GM12878 (cell line): ENCODE measurements around the gene DRC1. TPM values are rescaled to one million over a fixed set of nuclear protein-coding genes. Genes with fewer than 3 reads are reported as not detected.

Experiments
- ATAC-seq: fragments of 200-7000 bp; cut with Tn5 transposase; 3 replicates; pipeline ENCODE4 v1.9.1; 2020; ENCODE audit warnings: mild to moderate bottlenecking, moderate library complexity
- BruUV-seq: library from RNA; stranded (reverse); fragments of 400-500 nt; replicated peaks from 2 replicates; lab custom pipeline; 2021; lab: Mats Ljungman, UMichigan
- CTCF ChIA-PET: fragments of 300-600 bp; sonication (Branson Sonifier 250); formaldehyde crosslinking; extraction: SDS; loops from one replicate; lab custom pipeline; 2021; ENCODE audit warnings: inconsistent platforms; lab: Yijun Ruan, JAX
- POLR2A ChIA-PET: fragments of 350-600 bp; formaldehyde crosslinking; extraction: SDS; loops from one replicate; lab custom pipeline; 2021; ENCODE audit warnings: inconsistent platforms; lab: Charles Lee
- RAD21 ChIA-PET: fragments of 300-600 bp; sonication (Branson Sonifier 250); formaldehyde crosslinking; loops from one replicate; lab custom pipeline; 2023; ENCODE audit warnings: antibody characterized with exemption; ENCODE audit not compliant: unreplicated experiment; lab: Charles Lee
- SMC1A ChIA-PET: fragments of 300-600 bp; sonication (Branson Sonifier 250); formaldehyde crosslinking; loops from one replicate; lab custom pipeline; 2023; ENCODE audit not compliant: unreplicated experiment, uncharacterized antibody; lab: Charles Lee
- DNase-seq: peaks from one replicate; pipeline ENCODE4 v3.0.0-alpha.2; 2011; ENCODE audit warnings: low read depth, low spot score
- FAIRE-seq: peaks from 3 replicates; lab custom pipeline; 2011; peaks lifted over from hg19 to GRCh38; lab: Jason Lieb, UNC
- H2AFZ ChIP-seq: 2 replicates; pipeline ENCODE4 v1.6.0; 2011; ENCODE audit warnings: low read depth, low read length, control low read depth; ENCODE audit not compliant: control insufficient read depth
- H3K27ac ChIP-seq: 2 replicates; pipeline ENCODE4 v1.5.1; 2011; ENCODE audit warnings: control low read depth; ENCODE audit not compliant: control insufficient read depth, insufficient read depth
- H3K27me3 ChIP-seq, 2 experiments: replicated peaks in 1 of 2; 2 replicates each; pipeline versions ENCODE4 v1.6.0 to v1.6.1; 2011; ENCODE audit warnings: low read length in 1 of 2; ENCODE audit not compliant: control insufficient read depth in 2 of 2, insufficient read depth in 2 of 2
- H3K36me3 ChIP-seq, 2 experiments: 2 replicates each; pipeline ENCODE4 v1.5.1; 2011; ENCODE audit warnings: low read length in 1 of 2; ENCODE audit not compliant: control insufficient read depth in 2 of 2, insufficient read depth in 2 of 2
- H3K4me1 ChIP-seq: 2 replicates; pipeline ENCODE4 v1.6.1; 2011; ENCODE audit warnings: mild to moderate bottlenecking, low read length, moderate library complexity, mixed read lengths; ENCODE audit not compliant: control insufficient read depth, insufficient read depth
- H3K4me2 ChIP-seq: 2 replicates; pipeline ENCODE4 v1.6.0; 2011; ENCODE audit warnings: control low read depth; ENCODE audit not compliant: control insufficient read depth, insufficient read depth
- H3K4me3 ChIP-seq: fragments of 200-600 bp; sonication (generic); 2 replicates; pipeline ENCODE4 v1.5.1; 2016
- H3K79me2 ChIP-seq: 2 replicates; pipeline ENCODE4 v1.6.0; 2011; ENCODE audit warnings: low read length; ENCODE audit not compliant: control insufficient read depth, insufficient read depth
- H3K9ac ChIP-seq: 2 replicates; pipeline ENCODE4 v1.8.0; 2011; ENCODE audit warnings: low read length, control low read depth, mixed read lengths; ENCODE audit not compliant: control insufficient read depth, insufficient read depth
- H3K9me3 ChIP-seq: replicated peaks from 3 replicates; pipeline ENCODE4 v1.5.1; 2011; ENCODE audit warnings: mild to moderate bottlenecking, low read length; ENCODE audit not compliant: control insufficient read depth, insufficient read depth
- H4K20me1 ChIP-seq: 2 replicates; pipeline ENCODE4 v1.6.0; 2011; ENCODE audit not compliant: control insufficient read depth, insufficient read depth
- BRCA1 ChIP-seq: IDR thresholded peaks from 2 replicates; pipeline ENCODE4 v1.6.1; 2011; ENCODE audit warnings: low read depth, low read length, improper control_type of control experiment
- CEBPB ChIP-seq, 2 experiments: fragments of 150-350 bp in 1 of 2; IDR thresholded peaks; 2 replicates each; pipeline ENCODE4 v1.6.1; 2012 to 2014; ENCODE audit warnings: low read depth in 2 of 2, low read length in 2 of 2, borderline replicate concordance in 1 of 2, inconsistent platforms in 1 of 2
- ELK1 ChIP-seq: IDR thresholded peaks from 2 replicates; pipeline ENCODE4 v1.6.1; 2012; ENCODE audit warnings: low read depth, low read length, improper control_type of control experiment
- ESRRA ChIP-seq: IDR thresholded peaks from 2 replicates; pipeline ENCODE4 v1.6.1; 2012; ENCODE audit warnings: mild to moderate bottlenecking, low read length, improper control_type of control experiment
- MYB ChIP-seq: fragments of 150-350 bp; IDR thresholded peaks from 2 replicates; pipeline ENCODE4 v1.6.1; 2014; ENCODE audit warnings: mild to moderate bottlenecking, low read depth, low read length, borderline replicate concordance
- NBN ChIP-seq: fragments of 450-650 bp; IDR thresholded peaks from 2 replicates; pipeline ENCODE4 v1.6.1; 2016
- NR2C2 ChIP-seq: IDR thresholded peaks from 2 replicates; pipeline ENCODE4 v1.6.1; 2011; ENCODE audit warnings: borderline replicate concordance, low read depth; ENCODE audit not compliant: control insufficient read depth, insufficient read length
- SMC3 ChIP-seq: IDR thresholded peaks from 2 replicates; pipeline ENCODE4 v1.6.1; 2011; ENCODE audit warnings: low read length, improper control_type of control experiment, borderline replicate concordance
- SRF ChIP-seq, 2 experiments: IDR thresholded peaks; 2 replicates each; pipeline ENCODE4 v1.6.1; 2011; ENCODE audit warnings: low read depth in 2 of 2, low read length in 2 of 2, mild to moderate bottlenecking in 1 of 2, moderate library complexity in 1 of 2
- YY1 ChIP-seq: IDR thresholded peaks from 2 replicates; pipeline ENCODE4 v1.6.1; 2011; ENCODE audit warnings: low read depth, mild to moderate bottlenecking, low read length
- WGBS: methylation state at CpG from one replicate; pipeline ENCODE4 v1.1.6; 2016; ENCODE audit warnings: low lambda C conversion rate; ENCODE audit not compliant: insufficient replicate concordance, insufficient coverage; ENCODE audit errors: missing lambda C conversion rate; 5-methylcytosine and 5-hydroxymethylcytosine counted together
- in situ Hi-C: fragments of 300-500 bp; cut with MboI; formaldehyde crosslinking; loops from 9 replicates; pipeline ENCODE4 v1.14.3; 2018; ENCODE audit warnings: mixed read lengths
- intact Hi-C: fragments of 100-400 bp; cut with micrococcal nuclease; formaldehyde crosslinking; loops from one replicate; pipeline ENCODE4 v1.14.2; 2022; ENCODE audit not compliant: unreplicated experiment
- polyA plus RNA-seq, 11 experiments: library from polyadenylated mRNA; depleted of rRNA in 4 of 11; unstranded in 6 of 11; stranded (reverse) in 5 of 11; fragments of >200 nt; fragmentation: Nextera tagmentation in 4 of 11; fragmentation: Illumina TruSeq in 1 of 11; extraction: Ambion mirVana in 4 of 11; extraction: Trizol in 1 of 11; gene quantifications; 1 replicate in 1 of 11; 2 replicates in 10 of 11; pipeline versions ENCODE4 v1.2.1 to v1.2.3, GENCODE V29; 2011 to 2016; ENCODE audit warnings: inconsistent platforms in 2 of 11, missing spikeins in 2 of 11, low read depth in 1 of 11
- total RNA-seq, 4 experiments: library from RNA; depleted of rRNA in 3 of 4; stranded (reverse); fragments of >200 nt in 3 of 4; fragmentation: Illumina TruSeq in 1 of 4; extraction: Trizol in 1 of 4; gene quantifications; 2 replicates each; pipeline versions ENCODE4 v1.2.1 to v1.2.3, GENCODE V29; 2013 to 2021
- TF ChIP-seq, protein P1 (sequence below): fragments of 450-650 bp; IDR thresholded peaks from 2 replicates; pipeline ENCODE4 v1.6.1; 2018; ENCODE audit warnings: mild to moderate bottlenecking, low read depth, moderate library complexity; ENCODE audit not compliant: partially characterized antibody
- TF ChIP-seq, protein P2 (sequence below): IDR thresholded peaks from 2 replicates; pipeline ENCODE4 v1.6.1; 2011; ENCODE audit warnings: low read depth, low read length, improper control_type of control experiment, borderline replicate concordance
- TF ChIP-seq, protein P3 (sequence below): fragments of 450-650 bp; IDR thresholded peaks from 2 replicates; pipeline ENCODE4 v1.6.1; 2017; ENCODE audit warnings: antibody characterized with exemption, mild to moderate bottlenecking, moderate library complexity

The DRC1 gene
- total and polyA plus RNA-seq, 10 of the 15 experiments (the other 5 are each of a cell fraction or from before 2014, with no cell fraction given): 0.03 TPM; not detected in 9

GRCh38 chr2:26429779-26430578 is 28.3 kb downstream of the DRC1 start (continued):
- TF ChIP-seq, protein P1, sequence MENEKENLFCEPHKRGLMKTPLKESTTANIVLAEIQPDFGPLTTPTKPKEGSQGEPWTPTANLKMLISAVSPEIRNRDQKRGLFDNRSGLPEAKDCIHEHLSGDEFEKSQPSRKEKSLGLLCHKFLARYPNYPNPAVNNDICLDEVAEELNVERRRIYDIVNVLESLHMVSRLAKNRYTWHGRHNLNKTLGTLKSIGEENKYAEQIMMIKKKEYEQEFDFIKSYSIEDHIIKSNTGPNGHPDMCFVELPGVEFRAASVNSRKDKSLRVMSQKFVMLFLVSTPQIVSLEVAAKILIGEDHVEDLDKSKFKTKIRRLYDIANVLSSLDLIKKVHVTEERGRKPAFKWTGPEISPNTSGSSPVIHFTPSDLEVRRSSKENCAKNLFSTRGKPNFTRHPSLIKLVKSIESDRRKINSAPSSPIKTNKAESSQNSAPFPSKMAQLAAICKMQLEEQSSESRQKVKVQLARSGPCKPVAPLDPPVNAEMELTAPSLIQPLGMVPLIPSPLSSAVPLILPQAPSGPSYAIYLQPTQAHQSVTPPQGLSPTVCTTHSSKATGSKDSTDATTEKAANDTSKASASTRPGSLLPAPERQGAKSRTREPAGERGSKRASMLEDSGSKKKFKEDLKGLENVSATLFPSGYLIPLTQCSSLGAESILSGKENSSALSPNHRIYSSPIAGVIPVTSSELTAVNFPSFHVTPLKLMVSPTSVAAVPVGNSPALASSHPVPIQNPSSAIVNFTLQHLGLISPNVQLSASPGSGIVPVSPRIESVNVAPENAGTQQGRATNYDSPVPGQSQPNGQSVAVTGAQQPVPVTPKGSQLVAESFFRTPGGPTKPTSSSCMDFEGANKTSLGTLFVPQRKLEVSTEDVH: no peak
- TF ChIP-seq NR2C2 (no peak), NBN (no peak)
- TF ChIP-seq, all 136 proteins: peak for 0

DNA sequence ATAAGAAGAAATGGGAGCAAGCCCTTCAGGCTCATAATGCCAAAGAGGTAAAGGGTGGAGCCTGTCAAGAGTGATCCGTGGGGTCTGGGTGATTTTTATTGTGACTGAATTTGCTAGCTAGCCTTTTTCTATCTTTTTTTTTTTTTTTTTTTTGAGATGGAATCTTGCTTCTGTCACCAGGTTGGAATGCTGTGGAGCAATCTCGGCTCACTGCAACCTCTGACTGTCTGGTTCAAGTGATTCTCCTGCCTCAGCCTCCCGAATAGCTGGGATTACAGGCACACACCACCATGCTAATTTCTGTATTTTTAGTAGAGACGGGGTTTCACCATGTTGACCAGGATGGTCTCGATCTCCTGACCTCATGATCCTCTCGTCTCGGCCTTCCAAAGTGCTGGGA is 29.1 kb downstream of the DRC1 start:
- H3K79me2 ChIP-seq: no peaks in the 10 kb centered on the region
- no peak overlapping the region for H2AFZ ChIP-seq
- TF ChIP-seq SRF (IDR thresholded peaks at IDR 0.05; ENCODE audit: low read depth in 2 of 2, low read length in 2 of 2) (no peak), MYB (no peak), ELK1 (no peak), SMC3 (no peak), ESRRA (no peak), BRCA1 (no peak), CEBPB (IDR thresholded peaks at IDR 0.05; ENCODE audit: borderline replicate concordance in 1 of 2, low read depth in 2 of 2, low read length in 2 of 2) (no peak), YY1 (no peak)
- TF ChIP-seq, protein P2, sequence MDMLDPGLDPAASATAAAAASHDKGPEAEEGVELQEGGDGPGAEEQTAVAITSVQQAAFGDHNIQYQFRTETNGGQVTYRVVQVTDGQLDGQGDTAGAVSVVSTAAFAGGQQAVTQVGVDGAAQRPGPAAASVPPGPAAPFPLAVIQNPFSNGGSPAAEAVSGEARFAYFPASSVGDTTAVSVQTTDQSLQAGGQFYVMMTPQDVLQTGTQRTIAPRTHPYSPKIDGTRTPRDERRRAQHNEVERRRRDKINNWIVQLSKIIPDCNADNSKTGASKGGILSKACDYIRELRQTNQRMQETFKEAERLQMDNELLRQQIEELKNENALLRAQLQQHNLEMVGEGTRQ: no peak
- TF ChIP-seq, protein P3, sequence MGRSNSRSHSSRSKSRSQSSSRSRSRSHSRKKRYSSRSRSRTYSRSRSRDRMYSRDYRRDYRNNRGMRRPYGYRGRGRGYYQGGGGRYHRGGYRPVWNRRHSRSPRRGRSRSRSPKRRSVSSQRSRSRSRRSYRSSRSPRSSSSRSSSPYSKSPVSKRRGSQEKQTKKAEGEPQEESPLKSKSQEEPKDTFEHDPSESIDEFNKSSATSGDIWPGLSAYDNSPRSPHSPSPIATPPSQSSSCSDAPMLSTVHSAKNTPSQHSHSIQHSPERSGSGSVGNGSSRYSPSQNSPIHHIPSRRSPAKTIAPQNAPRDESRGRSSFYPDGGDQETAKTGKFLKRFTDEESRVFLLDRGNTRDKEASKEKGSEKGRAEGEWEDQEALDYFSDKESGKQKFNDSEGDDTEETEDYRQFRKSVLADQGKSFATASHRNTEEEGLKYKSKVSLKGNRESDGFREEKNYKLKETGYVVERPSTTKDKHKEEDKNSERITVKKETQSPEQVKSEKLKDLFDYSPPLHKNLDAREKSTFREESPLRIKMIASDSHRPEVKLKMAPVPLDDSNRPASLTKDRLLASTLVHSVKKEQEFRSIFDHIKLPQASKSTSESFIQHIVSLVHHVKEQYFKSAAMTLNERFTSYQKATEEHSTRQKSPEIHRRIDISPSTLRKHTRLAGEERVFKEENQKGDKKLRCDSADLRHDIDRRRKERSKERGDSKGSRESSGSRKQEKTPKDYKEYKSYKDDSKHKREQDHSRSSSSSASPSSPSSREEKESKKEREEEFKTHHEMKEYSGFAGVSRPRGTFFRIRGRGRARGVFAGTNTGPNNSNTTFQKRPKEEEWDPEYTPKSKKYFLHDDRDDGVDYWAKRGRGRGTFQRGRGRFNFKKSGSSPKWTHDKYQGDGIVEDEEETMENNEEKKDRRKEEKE: no peak
- TF ChIP-seq, all 136 proteins: peak for 0
- Histone ChIP-seq H3K36me3 (no peaks in the 10 kb centered on the region), H3K9ac (no peak overlapping the region), H3K4me1 (no peaks in the 10 kb centered on the region), H3K27me3 (0 out of 4 replicates have a peak, but pooled peaks cover 0 to 2% of the 10 kb centered on the region in 2 experiments), H3K4me2 (no peak overlapping the region), H3K4me3 (no peak overlapping the region), H3K9me3 (no peaks in the 10 kb centered on the region), H4K20me1 (no peaks in the 10 kb centered on the region), H3K27ac (no peak overlapping the region)
- no TSS peak for BruUV-seq
- DNase-seq (no peak), FAIRE-seq (no peak), ATAC-seq (no peak)
- ChIA-PET CTCF (interaction anchor here (1.2 kb wide), 1 partner anchor 20 kb away, joined by 4 read pairs; no protein-coding TSS in a partner anchor), SMC1A (interaction anchor here (0.7 kb wide), 1 partner anchor 17 kb away, joined by 3 read pairs; no protein-coding TSS in a partner anchor), POLR2A (no interaction called here), RAD21 (no interaction called here)
- intact Hi-C loops (no loop called here), in situ Hi-C loops (no loop called here)
- 47% methylated on average over 7 of the region's 7 CpGs for WGBS
